AG10803 (cell line): ENCODE results near the gene RPTN.

ENCODE experiments used
- DNase-seq: peaks from one replicate; pipeline ENCODE4 v3.0.0; 2010; ENCODE audit warnings: low read depth
- H3K4me3 ChIP-seq: 2 replicates; pipeline ENCODE4 v1.5.1; 2011; ENCODE audit warnings: mild to moderate bottlenecking, low read length, control low read depth
- TF ChIP-seq, protein P1 (sequence below): conservative IDR thresholded peaks from 2 replicates; pipeline ENCODE4 v1.5.1; 2011; ENCODE audit warnings: mild to moderate bottlenecking, low read length, control low read depth, inconsistent platforms

Gene RPTN

DNA sequence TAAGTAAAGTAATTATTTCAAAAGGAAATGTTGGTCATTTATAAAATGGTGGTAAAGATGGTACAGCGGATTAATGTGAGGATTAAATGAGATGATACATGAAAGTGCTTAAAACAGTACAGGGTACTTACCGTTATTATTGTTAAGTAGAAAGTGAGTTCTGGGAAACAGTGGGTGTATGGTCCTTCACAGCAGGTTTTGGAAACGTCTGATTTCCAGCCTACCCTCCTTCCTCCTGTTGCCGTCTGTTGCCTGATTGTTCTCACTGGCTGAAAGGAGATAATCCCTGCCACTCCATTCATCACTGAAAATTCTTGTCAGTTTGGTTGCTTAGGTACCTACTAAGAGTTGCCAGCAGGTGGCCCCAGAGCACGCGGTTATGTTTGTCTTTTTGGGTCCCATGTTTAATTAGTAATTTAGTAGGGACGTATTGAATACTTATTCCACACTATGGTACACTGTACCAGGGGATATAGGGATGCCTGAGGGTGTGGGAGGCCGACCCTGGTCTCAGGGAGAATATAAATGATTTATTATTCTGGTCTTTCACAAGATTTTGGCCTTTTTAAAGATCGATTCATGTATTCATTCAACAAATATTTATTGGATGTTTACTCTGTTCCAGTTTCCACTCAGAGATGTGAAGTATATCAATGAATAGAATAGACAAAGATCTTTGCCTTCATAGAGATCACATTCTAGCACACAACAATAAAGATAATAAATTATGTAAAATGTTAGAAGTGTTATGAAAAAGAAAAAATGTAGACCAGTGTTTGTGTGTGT lies 30.8 kb upstream of the RPTN start:
- TF ChIP-seq, protein P1, sequence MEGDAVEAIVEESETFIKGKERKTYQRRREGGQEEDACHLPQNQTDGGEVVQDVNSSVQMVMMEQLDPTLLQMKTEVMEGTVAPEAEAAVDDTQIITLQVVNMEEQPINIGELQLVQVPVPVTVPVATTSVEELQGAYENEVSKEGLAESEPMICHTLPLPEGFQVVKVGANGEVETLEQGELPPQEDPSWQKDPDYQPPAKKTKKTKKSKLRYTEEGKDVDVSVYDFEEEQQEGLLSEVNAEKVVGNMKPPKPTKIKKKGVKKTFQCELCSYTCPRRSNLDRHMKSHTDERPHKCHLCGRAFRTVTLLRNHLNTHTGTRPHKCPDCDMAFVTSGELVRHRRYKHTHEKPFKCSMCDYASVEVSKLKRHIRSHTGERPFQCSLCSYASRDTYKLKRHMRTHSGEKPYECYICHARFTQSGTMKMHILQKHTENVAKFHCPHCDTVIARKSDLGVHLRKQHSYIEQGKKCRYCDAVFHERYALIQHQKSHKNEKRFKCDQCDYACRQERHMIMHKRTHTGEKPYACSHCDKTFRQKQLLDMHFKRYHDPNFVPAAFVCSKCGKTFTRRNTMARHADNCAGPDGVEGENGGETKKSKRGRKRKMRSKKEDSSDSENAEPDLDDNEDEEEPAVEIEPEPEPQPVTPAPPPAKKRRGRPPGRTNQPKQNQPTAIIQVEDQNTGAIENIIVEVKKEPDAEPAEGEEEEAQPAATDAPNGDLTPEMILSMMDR = peak; percentile 86
- peak overlapping the region; percentile 58 for H3K4me3 ChIP-seq
- DNase-seq = peak; percentile 60

DNA sequence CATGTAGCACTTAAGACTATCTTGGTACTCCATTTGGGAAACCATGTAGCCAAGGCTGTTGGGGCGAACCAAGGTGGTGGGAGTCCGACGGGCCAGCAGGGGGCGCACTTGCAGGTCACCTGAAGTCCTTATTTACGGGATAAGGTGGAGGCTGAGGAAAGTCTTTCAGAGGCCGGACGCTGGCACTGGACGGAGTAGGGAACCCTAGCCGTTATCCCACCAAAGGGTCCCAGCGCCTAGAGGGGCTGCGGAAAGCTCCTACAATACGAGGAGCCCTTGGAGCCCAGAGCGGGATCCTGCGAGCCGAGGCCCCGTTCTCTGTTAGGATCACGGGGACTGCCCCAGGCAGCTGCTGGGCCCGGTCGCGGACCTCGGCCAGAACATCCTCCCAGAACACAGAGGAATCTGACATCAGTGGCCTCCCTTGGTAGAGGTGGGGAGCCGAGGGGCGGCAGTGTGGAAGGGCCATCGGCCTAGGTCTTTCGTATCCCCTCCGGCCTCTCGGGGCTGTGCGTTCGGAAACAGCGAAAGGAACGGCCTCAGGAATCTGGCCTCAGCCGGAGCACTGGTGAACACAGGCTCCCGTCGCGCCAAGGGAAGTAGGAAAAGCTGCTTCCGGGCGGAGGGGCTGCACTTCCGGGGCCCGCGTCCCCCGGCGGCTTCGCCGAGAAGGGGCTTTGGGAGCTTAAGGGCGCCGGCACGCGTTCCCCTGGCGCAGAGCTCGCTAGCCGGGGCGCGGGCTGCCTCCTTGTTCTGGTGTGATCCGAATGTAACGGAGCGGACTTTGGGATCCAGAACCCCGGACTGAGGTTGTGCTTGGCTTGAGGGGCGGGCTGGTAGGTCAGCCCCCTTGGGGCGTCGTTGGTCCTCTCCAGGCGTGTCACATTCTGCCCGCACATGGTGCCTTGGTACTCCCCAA lies 29.9 kb upstream of the RPTN start:
- TF ChIP-seq, protein P1 = peak; percentile 78
- H3K4me3 ChIP-seq = peak overlapping the region; percentile 58
- DNase-seq = peak; percentile 70

GRCh38 chr1:152186556-152187285 lies 27.7 kb upstream of the RPTN start:
- no peak overlapping the region for H3K4me3 ChIP-seq
- no peak for DNase-seq
- TF ChIP-seq, protein P1 = no peak

DNA sequence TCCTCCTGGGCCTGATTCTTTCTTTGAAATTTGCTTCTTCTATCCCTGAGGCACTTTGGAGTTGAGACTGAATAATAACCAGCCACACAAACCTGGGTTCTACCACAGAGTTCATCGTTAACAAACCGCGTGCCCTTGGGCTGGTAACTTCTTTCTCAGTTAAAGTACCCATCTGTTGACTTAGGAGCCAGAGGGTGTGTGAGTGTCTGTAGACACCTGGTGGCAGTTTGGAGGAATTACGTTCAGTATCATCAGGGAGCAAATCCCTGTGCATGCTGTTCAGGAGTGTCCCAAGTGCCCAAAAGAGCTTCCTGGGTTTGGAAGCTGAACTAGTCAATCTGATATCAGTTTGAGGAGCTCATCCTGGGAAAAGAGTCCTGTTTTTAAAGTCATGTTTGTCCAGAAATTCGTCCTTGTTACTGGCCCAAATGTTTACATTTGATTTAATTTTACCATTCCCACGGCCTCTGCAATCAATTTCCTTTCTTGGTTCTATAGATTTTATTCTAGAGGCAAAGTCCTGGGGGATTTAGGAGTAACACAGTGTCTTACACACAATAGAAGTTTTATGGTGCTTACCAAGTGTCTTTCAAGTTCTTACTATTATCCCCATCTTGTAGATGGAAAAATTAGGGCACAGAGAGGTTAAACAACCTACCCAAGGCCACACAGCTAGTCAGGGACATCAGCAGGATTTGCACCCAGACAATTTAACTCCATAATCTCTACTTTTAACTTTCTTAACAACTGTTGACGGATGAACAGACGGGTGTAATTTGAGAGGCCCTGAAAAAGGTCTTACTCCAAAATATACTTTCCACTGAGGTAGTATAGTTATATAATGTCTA lies 26.7 kb upstream of the RPTN start:
- peak; percentile 78 for DNase-seq
- no peak overlapping the region for H3K4me3 ChIP-seq
- TF ChIP-seq, protein P1 = peak; percentile 90

DNA sequence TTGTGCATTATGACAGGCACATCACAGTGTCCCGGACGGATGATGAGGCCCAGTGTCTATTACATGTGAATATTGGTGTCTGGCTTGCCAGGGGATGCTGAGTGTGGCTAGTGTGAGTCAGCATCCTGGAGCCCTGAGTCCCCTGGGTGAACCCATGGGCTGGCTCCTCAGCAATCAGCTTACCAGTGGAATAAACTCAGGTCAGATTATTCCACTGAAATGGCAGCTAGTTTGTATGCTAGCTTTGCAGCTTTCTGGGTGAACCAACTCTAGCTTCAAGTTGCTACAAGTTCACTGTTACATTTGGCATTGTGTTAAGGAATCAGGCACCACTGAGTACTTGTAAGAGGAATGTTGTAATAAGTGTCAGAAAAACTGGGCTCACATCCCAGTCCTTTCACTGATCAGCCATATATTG lies 23.9 kb upstream of the RPTN start:
- TF ChIP-seq, protein P1 = no peak
- peak; percentile 92 for DNase-seq
- H3K4me3 ChIP-seq = no peak overlapping the region

GRCh38 chr1:152182431-152182830 lies 23.4 kb upstream of the RPTN start:
- no peak overlapping the region for H3K4me3 ChIP-seq
- DNase-seq = peak; percentile 33
- TF ChIP-seq, protein P1 = peak; percentile 62
